Measurements from ENCODE around the gene TSHZ2. TPM values are rescaled to one million over a fixed set of nuclear protein-coding genes. Genes with fewer than 3 reads are reported as not detected.

The TSHZ2 gene
- total RNA-seq, 4 donors from 2014 or later, result 35.6 to 83.5 (median 48.8) TPM

DNA sequence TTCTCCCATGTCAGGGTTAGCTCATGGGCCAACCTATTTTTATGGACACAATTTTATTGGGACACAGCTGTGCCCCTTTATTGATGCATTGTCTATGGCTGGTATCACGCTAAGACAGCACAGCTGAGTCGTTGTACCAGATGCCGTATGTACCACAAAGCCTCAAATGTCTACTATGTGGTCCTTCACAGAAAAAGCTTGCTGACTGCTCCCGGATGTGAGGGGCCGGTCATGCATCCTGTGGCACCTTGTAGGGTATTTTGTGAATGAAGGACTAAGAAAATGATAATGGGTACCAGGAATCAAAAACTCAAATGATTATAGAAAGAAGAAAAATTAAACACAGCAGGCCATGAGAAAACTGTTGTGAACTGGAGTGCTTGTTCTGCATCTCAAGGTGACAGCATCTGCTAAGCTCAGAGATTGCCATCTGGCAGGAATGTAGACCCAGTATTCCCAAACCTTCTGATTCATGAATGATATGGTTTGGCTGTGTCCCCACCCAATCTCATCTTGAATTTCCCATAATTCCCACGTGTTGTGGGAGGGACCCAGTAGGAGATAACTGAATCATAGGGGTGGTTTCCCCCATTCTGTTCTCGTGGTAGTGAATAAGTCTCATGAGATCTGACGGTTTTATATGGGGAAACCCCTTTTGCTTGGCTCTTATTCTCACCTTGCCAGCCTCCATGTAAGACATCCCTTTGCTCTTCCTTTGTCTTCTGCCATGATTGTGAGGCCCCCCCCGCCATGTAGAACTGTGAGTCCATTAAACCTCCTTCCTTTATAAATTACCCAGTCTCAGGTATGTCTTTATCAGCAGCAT, 248.5 kb downstream of the TSHZ2 start:
- TF ChIP-seq CTCF (IDR thresholded peaks at IDR 0.05), result no peak

GRCh38 chr20:53221731-53222130, 249.6 kb downstream of the TSHZ2 start:
- no peak for ATAC-seq (ENCODE audit: low FRiP score)

More for the DNA sequence above, 248.5 kb downstream of the TSHZ2 start:
- no peak for DNase-seq (ENCODE audit: low spot score)
- no peak for ATAC-seq (ENCODE audit: low FRiP score)

DNA sequence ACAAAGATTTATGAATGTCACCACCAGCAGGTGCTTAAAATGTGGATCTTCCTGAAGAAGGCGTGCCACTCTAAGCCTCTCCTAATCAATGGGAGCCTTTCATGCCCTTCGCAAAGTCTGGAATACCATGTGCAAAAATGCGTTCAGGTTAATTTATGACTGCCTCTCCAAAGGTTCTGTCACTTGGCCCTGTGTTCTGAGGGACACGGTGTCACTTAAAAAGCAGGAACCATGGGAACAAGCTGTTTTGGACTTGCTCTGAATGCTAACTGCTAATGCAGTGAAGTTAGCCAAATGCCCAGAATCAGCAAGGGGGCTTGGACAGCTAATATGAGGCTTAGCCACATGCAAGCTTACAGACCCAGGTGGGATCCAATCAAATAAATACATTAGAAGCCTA, 250.3 kb downstream of the TSHZ2 start:
- TF ChIP-seq CTCF (IDR thresholded peaks at IDR 0.05), result no peak
- no peak for DNase-seq (ENCODE audit: low spot score)
- no peak for ATAC-seq (ENCODE audit: low FRiP score)

More at GRCh38 chr20:53221731-53222130, 249.6 kb downstream of the TSHZ2 start:
- TF ChIP-seq CTCF (IDR thresholded peaks at IDR 0.05), result no peak
- no peak for DNase-seq (ENCODE audit: low spot score)

- no peak for ATAC-seq (ENCODE audit: low FRiP score)
- no peak for TF ChIP-seq CTCF (IDR thresholded peaks at IDR 0.05)
These were observed 250.8 kb downstream of the TSHZ2 start for GRCh38 chr20:53222932-53223331.

GRCh38 chr20:53223626-53224172, 251.5 kb downstream of the TSHZ2 start:
- ATAC-seq (ENCODE audit: low FRiP score), result no peak

More at GRCh38 chr20:53222932-53223331, 250.8 kb downstream of the TSHZ2 start:
- DNase-seq (ENCODE audit: low spot score), result no peak

GRCh38 chr20:53224851-53225250, 252.7 kb downstream of the TSHZ2 start:
- TF ChIP-seq CTCF (IDR thresholded peaks at IDR 0.05), result no peak
- no peak for DNase-seq (ENCODE audit: low spot score)
- peak; percentile 46 for ATAC-seq (ENCODE audit: low FRiP score)

More at GRCh38 chr20:53223626-53224172, 251.5 kb downstream of the TSHZ2 start:
- no peak for DNase-seq (ENCODE audit: low spot score)
- TF ChIP-seq CTCF (IDR thresholded peaks at IDR 0.05), result no peak
